Esophagus squamous epithelium (tissue), 4 donors: ENCODE measurements around the gene OTOF.

Experiments used
- CTCF ChIP-seq, 6 experiments: fragments of 450-650 bp in 4 of 6; fragments of 200-600 bp in 2 of 6; sonication (generic) in 2 of 6; IDR thresholded peaks; one replicate each; pipeline ENCODE4 v1.5.1; 2016 to 2019; ENCODE audit warnings: antibody characterized with exemption in 6 of 6, mild to moderate bottlenecking in 4 of 6, moderate library complexity in 4 of 6
- POLR2A ChIP-seq, 4 donors: fragments of 450-650 bp; IDR thresholded peaks; one replicate each; pipeline ENCODE4 v1.6.1; 2017; ENCODE audit warnings: antibody characterized with exemption in 4 of 4, mild to moderate bottlenecking in 4 of 4, moderate library complexity in 3 of 4

- TF ChIP-seq CTCF (IDR thresholded peaks at IDR 0.05): no peak
- TF ChIP-seq POLR2A (IDR thresholded peaks at IDR 0.05): no peak
Observed at GRCh38 chr2:26487192-26487591, 9.3 kb upstream of the OTOF start.
